Keratinocyte (primary cell): ENCODE results near the gene R3HDM4. TPM values are rescaled to one million over a fixed set of nuclear protein-coding genes. Genes with fewer than 3 reads are reported as not detected.

Experiments used
- DNase-seq: peaks from one replicate; pipeline ENCODE4 v3.0.0-alpha.2; 2011; ENCODE audit warnings: low read depth, missing footprints, low spot score
- FAIRE-seq: peaks from 2 replicates; lab custom pipeline; 2011; peaks lifted over from hg19 to GRCh38; lab: Jason Lieb, UNC
- H2AFZ ChIP-seq: 2 replicates; pipeline ENCODE4 v1.6.0; 2012; ENCODE audit warnings: low read length, control low read depth, inconsistent platforms; ENCODE audit not compliant: control insufficient read depth
- H3K27ac ChIP-seq: 2 replicates; pipeline ENCODE4 v1.5.1; 2011; ENCODE audit warnings: low read length; ENCODE audit not compliant: control insufficient read depth, insufficient read depth
- H3K27me3 ChIP-seq: 3 replicates; pipeline ENCODE4 v1.6.0; 2011; ENCODE audit warnings: low read length; ENCODE audit not compliant: control insufficient read depth, insufficient read depth; ENCODE audit errors: extremely low read depth
- H3K36me3 ChIP-seq, 2 experiments: 2 replicates in 1 of 2; 3 replicates in 1 of 2; pipeline ENCODE4 v1.5.1; 2011; ENCODE audit warnings: low read length in 2 of 2, mild to moderate bottlenecking in 1 of 2; ENCODE audit not compliant: control insufficient read depth in 2 of 2, insufficient read depth in 2 of 2; ENCODE audit errors: extremely low read depth in 1 of 2
- H3K4me1 ChIP-seq: 3 replicates; pipeline ENCODE4 v1.5.1; 2011; ENCODE audit warnings: low read length; ENCODE audit not compliant: control insufficient read depth, insufficient read depth; ENCODE audit errors: extremely low read depth
- H3K4me2 ChIP-seq: 3 replicates; pipeline ENCODE4 v1.6.0; 2011; ENCODE audit warnings: low read depth, low read length; ENCODE audit not compliant: control insufficient read depth, insufficient read depth; ENCODE audit errors: extremely low read depth
- H3K4me3 ChIP-seq, 3 experiments: fragments of 200-600 bp in 1 of 3; sonication (generic) in 1 of 3; 2 replicates in 2 of 3; 3 replicates in 1 of 3; pipeline ENCODE4 v1.5.1; 2011 to 2016; ENCODE audit warnings: low read length in 3 of 3, mild to moderate bottlenecking in 3 of 3, control low read depth in 2 of 3, inconsistent platforms in 1 of 3, low read depth in 1 of 3, mixed read lengths in 1 of 3, mixed run types in 1 of 3, moderate library complexity in 1 of 3; ENCODE audit not compliant: control insufficient read depth in 2 of 3, insufficient read depth in 2 of 3; ENCODE audit errors: extremely low read depth in 1 of 3
- H3K79me2 ChIP-seq: 2 replicates; pipeline ENCODE4 v1.6.0; 2012; ENCODE audit warnings: low read length; ENCODE audit not compliant: control insufficient read depth, insufficient read depth
- H3K9ac ChIP-seq: 3 replicates; pipeline ENCODE4 v1.6.0; 2011; ENCODE audit warnings: low read length; ENCODE audit not compliant: control insufficient read depth, insufficient read depth; ENCODE audit errors: extremely low read depth
- H3K9me1 ChIP-seq: 3 replicates; pipeline ENCODE4 v1.6.0; 2011; ENCODE audit warnings: low read length; ENCODE audit not compliant: control insufficient read depth, insufficient read depth; ENCODE audit errors: extremely low read depth
- H3K9me3 ChIP-seq: 2 replicates; pipeline ENCODE4 v1.5.1; 2012; ENCODE audit warnings: low read depth, low read length; ENCODE audit not compliant: control insufficient read depth
- H4K20me1 ChIP-seq: 3 replicates; pipeline ENCODE4 v1.6.0; 2011; ENCODE audit warnings: low read length; ENCODE audit not compliant: control insufficient read depth, insufficient read depth; ENCODE audit errors: extremely low read depth
- EZH2 ChIP-seq: IDR thresholded peaks from one replicate; pipeline ENCODE4 v1.6.1; 2012; ENCODE audit warnings: inconsistent platforms, mild to moderate bottlenecking, low read length, moderate library complexity
- dilution Hi-C: fragments of 300-500 bp; cut with MboI; formaldehyde crosslinking; loops from one replicate; pipeline ENCODE4 v1.7.0; 2020; ENCODE audit warnings: low sequenced_read_pairs; ENCODE audit not compliant: extremely low pct_ligation_motif_present
- polyA plus RNA-seq, 5 experiments: library from polyadenylated mRNA; depleted of rRNA in 3 of 5; stranded (reverse) in 3 of 5; stranded (forward) in 1 of 5; unstranded in 1 of 5; fragments of >200 nt; gene quantifications; 1 replicate in 1 of 5; 2 replicates in 3 of 5; 3 replicates in 1 of 5; pipeline versions ENCODE4 v1.2.1 to v1.2.3, GENCODE V29; 2011 to 2012; ENCODE audit warnings: missing spikeins in 2 of 5, low read depth in 1 of 5, low replicate concordance in 1 of 5
- TF ChIP-seq, protein P1 (sequence below), 3 experiments: IDR thresholded peaks in 1 of 3; conservative IDR thresholded peaks in 1 of 3; optimal IDR thresholded peaks in 1 of 3; 2 replicates in 2 of 3; 3 replicates in 1 of 3; pipeline versions ENCODE3 to v1.5.1; 2011; ENCODE audit warnings: low read length in 3 of 3, mild to moderate bottlenecking in 3 of 3, moderate library complexity in 2 of 3, control low read depth in 1 of 3, inconsistent platforms in 1 of 3; ENCODE audit not compliant: insufficient read depth in 2 of 3; ENCODE audit errors: extremely low read depth in 1 of 3

The R3HDM4 gene
- polyA plus RNA-seq, 1 donor (not counting 4 experiments of a cell fraction or from before 2014, with no cell fraction given) = 33.5 TPM

DNA sequence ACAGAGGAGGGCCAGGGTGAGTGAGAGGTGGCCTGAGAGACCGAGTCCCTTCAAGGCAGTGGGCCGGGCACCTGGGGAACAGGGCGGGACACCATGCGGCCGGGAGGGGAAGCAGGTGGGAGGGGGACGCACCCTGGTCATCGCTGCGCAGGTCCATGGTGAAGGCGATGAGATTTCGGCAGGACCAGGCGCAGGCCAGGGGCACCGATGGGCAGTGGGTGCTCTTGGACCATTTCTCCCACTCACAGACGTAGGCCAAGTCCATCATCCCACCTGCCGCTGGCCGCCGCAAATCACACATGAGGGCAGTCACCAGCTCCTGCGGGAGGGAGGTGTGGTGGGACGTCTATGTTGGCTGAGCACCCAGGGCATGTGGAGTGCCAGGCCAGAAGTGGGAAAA lies 22.2 kb downstream of the R3HDM4 start:
- no peaks in the 10 kb centered on the region for H3K9me1 ChIP-seq
- H3K4me1 ChIP-seq = no peaks in the 10 kb centered on the region
- no peaks in the 10 kb centered on the region for H4K20me1 ChIP-seq
- H3K9ac ChIP-seq = no peak overlapping the region
- DNase-seq = no peak
- H3K4me2 ChIP-seq = no peak overlapping the region
- dilution Hi-C loops = no loop called here
- H3K4me3 ChIP-seq = no peak overlapping the region
- no peaks in the 10 kb centered on the region for H3K79me2 ChIP-seq
- H3K9me3 ChIP-seq = no peaks in the 10 kb centered on the region
- no peak overlapping the region for H2AFZ ChIP-seq
- TF ChIP-seq EZH2 = no peak
- TF ChIP-seq, protein P1, sequence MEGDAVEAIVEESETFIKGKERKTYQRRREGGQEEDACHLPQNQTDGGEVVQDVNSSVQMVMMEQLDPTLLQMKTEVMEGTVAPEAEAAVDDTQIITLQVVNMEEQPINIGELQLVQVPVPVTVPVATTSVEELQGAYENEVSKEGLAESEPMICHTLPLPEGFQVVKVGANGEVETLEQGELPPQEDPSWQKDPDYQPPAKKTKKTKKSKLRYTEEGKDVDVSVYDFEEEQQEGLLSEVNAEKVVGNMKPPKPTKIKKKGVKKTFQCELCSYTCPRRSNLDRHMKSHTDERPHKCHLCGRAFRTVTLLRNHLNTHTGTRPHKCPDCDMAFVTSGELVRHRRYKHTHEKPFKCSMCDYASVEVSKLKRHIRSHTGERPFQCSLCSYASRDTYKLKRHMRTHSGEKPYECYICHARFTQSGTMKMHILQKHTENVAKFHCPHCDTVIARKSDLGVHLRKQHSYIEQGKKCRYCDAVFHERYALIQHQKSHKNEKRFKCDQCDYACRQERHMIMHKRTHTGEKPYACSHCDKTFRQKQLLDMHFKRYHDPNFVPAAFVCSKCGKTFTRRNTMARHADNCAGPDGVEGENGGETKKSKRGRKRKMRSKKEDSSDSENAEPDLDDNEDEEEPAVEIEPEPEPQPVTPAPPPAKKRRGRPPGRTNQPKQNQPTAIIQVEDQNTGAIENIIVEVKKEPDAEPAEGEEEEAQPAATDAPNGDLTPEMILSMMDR (optimal IDR thresholded peaks at IDR 0.05 in 1 of 3, IDR thresholded peaks at IDR 0.05 in 1 of 3, conservative IDR thresholded peaks at IDR 0.05 in 1 of 3; ENCODE audit: extremely low read depth in 1 of 3, insufficient read depth in 2 of 3, low read length in 3 of 3) = no peak
- H3K27me3 ChIP-seq = no peaks in the 10 kb centered on the region
- peaks cover 9 to 10% of the 10 kb centered on the region in 2 experiments for H3K36me3 ChIP-seq
- no peak overlapping the region for H3K27ac ChIP-seq
- no peak for FAIRE-seq

DNA sequence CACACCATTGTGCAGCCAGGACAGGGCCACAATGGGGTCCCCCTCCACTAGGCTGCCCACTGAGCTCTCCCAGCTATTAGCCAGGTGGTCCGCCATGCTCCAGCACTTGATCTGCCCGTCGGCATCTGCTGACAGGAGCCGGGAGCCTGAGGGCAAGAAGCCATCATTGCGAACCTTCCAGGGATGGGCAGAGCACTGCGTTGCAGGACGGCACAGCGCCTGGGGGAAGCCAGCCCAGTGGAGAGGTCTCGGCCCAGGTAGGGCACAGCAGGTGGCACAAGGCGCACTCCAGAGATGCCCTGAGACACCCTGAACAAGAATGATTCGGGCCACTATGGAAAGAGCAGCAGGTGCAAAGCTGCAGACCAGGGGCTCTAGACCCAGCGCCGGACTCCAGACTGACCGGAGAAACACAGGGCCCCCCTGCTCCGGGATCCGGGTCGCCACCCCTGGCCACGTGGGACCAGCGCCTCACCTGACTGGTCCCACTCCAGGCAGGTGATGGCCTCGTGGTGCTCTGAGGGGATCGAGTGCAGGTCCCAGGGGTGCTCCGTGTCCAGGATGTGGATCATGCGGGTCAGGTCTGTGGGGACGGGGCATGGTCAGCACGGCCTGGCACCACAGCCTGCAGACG lies 23.2 kb downstream of the R3HDM4 start:
- Histone ChIP-seq H3K36me3 (peaks cover 9 to 10% of the 10 kb centered on the region in 2 experiments), H3K27ac (no peak overlapping the region), H3K9ac (no peak overlapping the region), H3K4me3 (no peak overlapping the region), H3K9me3 (no peaks in the 10 kb centered on the region), H3K4me1 (no peaks in the 10 kb centered on the region), H3K9me1 (no peaks in the 10 kb centered on the region), H2AFZ (no peak overlapping the region), H3K4me2 (no peak overlapping the region), H4K20me1 (no peaks in the 10 kb centered on the region), H3K27me3 (no peaks in the 10 kb centered on the region), H3K79me2 (no peaks in the 10 kb centered on the region)
- dilution Hi-C loops = no loop called here
- DNase-seq = no peak
- TF ChIP-seq EZH2 = no peak
- TF ChIP-seq, protein P1 (optimal IDR thresholded peaks at IDR 0.05 in 1 of 3, IDR thresholded peaks at IDR 0.05 in 1 of 3, conservative IDR thresholded peaks at IDR 0.05 in 1 of 3; ENCODE audit: extremely low read depth in 1 of 3, insufficient read depth in 2 of 3, low read length in 3 of 3) = no peak
- FAIRE-seq = no peak
